NCI-H1417 (cell line): ENCODE results near the gene SP4.

Source experiments
- DNase-seq, 3 experiments: peaks; one replicate each; lab custom pipeline; 2025; lab: John Stamatoyannopoulos, UW

Gene SP4

GRCh38 chr7:21443149-21443841, 15.4 kb downstream of the SP4 start:
- no peak for DNase-seq

- DNase-seq: no peak
Measured at GRCh38 chr7:21448974-21449373, 21.1 kb downstream of the SP4 start.

GRCh38 chr7:21450076-21450475, 22.2 kb downstream of the SP4 start:
- DNase-seq: no peak

- DNase-seq: no peak
Measured at GRCh38 chr7:21450941-21451340, 23.1 kb downstream of the SP4 start.

GRCh38 chr7:21454182-21454581, 26.3 kb downstream of the SP4 start:
- peak in 1 of 3 experiments; percentile 19 for DNase-seq

- DNase-seq: no peak
Measured at GRCh38 chr7:21454906-21455305, 27.0 kb downstream of the SP4 start.

- DNase-seq: no peak
Measured at GRCh38 chr7:21461282-21461681, 33.4 kb downstream of the SP4 start.

- no peak for DNase-seq
Measured at GRCh38 chr7:21462081-21462480, 34.2 kb downstream of the SP4 start.

- DNase-seq: no peak
Measured at GRCh38 chr7:21463524-21463923, 35.6 kb downstream of the SP4 start.

- DNase-seq: no peak
Measured at GRCh38 chr7:21468969-21469368, 41.1 kb downstream of the SP4 start.

- no peak for DNase-seq
Measured at GRCh38 chr7:21469894-21470293, 42.0 kb downstream of the SP4 start.

- DNase-seq: no peak
Measured at GRCh38 chr7:21472029-21472428, 44.1 kb downstream of the SP4 start.

GRCh38 chr7:21476429-21476828, 48.5 kb downstream of the SP4 start:
- no peak for DNase-seq

GRCh38 chr7:21480693-21481403, 53.0 kb downstream of the SP4 start:
- no peak for DNase-seq

GRCh38 chr7:21486511-21486910, 58.6 kb downstream of the SP4 start:
- DNase-seq: no peak

- no peak for DNase-seq
Measured at GRCh38 chr7:21495731-21496130, 67.8 kb downstream of the SP4 start.

- DNase-seq: no peak
Measured at GRCh38 chr7:21497072-21497471, 69.2 kb downstream of the SP4 start.

GRCh38 chr7:21500117-21500832, 72.4 kb downstream of the SP4 start:
- no peak for DNase-seq

- peak in 2 of 3 experiments; percentile 81 to 95 for DNase-seq
Measured at GRCh38 chr7:21504021-21504420, 76.1 kb downstream of the SP4 start.

- DNase-seq: peak in 1 of 3 experiments; percentile 10
Measured at GRCh38 chr7:21507627-21508343, 79.9 kb downstream of the SP4 start.

- no peak for DNase-seq
Measured at GRCh38 chr7:21508538-21508937, 80.7 kb downstream of the SP4 start.

- no peak for DNase-seq
Measured at GRCh38 chr7:21514062-21514461, 86.2 kb downstream of the SP4 start.
